Skeletal muscle satellite cell (primary cell): ENCODE results near the gene MAN2A1.

ENCODE experiments used
- H3K27me3 ChIP-seq: 2 replicates; pipeline ENCODE4 v1.7.0; 2013; ENCODE audit warnings: low read length; ENCODE audit not compliant: control insufficient read depth, insufficient read depth
- H3K36me3 ChIP-seq: 2 replicates; pipeline ENCODE4 v1.7.0; 2013; ENCODE audit warnings: mild to moderate bottlenecking, control low read depth, low read length; ENCODE audit not compliant: insufficient read depth
- H3K4me1 ChIP-seq: 2 replicates; pipeline ENCODE4 v1.7.0; 2013; ENCODE audit warnings: low read length; ENCODE audit not compliant: control insufficient read depth, insufficient read depth
- H3K4me2 ChIP-seq: 2 replicates; pipeline ENCODE4 v1.7.0; 2013; ENCODE audit warnings: mild to moderate bottlenecking, low read length
- H3K4me3 ChIP-seq: 2 replicates; pipeline ENCODE4 v1.7.0; 2013; ENCODE audit warnings: low read length
- H3K9ac ChIP-seq: 2 replicates; pipeline ENCODE4 v1.7.0; 2013; ENCODE audit warnings: mild to moderate bottlenecking, low read depth, low read length, moderate library complexity
- H3K9me3 ChIP-seq: replicated peaks from 2 replicates; pipeline ENCODE4 v1.7.0; 2013; ENCODE audit warnings: mild to moderate bottlenecking, control low read depth, low read length

The MAN2A1 gene

DNA sequence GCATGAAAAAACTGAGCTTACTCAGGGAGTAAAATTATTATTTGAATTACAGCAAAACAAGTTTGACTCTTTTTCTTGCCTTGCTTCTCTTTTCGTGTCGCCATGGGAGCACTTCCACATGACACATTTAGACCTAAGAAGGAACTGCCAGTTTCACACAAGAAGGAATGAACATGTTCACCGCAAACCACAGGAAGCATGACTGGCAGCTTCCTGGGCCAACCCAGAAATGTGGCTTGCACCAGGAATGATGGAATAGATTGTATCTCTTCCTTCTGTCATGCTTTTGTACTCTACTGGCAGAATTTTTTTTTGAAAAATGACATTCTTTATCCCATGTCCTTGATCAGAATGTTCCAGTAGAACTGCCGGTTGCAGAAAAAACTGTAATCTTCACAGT is 32.9 kb upstream of the MAN2A1 start:
- H3K4me2 ChIP-seq = peak overlapping the region; percentile 49
- H3K27me3 ChIP-seq = no peaks in the 10 kb centered on the region
- peaks cover 32% of the 10 kb centered on the region for H3K4me1 ChIP-seq
- H3K9me3 ChIP-seq = no peaks in the 10 kb centered on the region
- H3K9ac ChIP-seq = peak overlapping the region; percentile 59
- no peaks in the 10 kb centered on the region for H3K36me3 ChIP-seq
- peak overlapping the region; percentile 6 for H3K4me3 ChIP-seq

DNA sequence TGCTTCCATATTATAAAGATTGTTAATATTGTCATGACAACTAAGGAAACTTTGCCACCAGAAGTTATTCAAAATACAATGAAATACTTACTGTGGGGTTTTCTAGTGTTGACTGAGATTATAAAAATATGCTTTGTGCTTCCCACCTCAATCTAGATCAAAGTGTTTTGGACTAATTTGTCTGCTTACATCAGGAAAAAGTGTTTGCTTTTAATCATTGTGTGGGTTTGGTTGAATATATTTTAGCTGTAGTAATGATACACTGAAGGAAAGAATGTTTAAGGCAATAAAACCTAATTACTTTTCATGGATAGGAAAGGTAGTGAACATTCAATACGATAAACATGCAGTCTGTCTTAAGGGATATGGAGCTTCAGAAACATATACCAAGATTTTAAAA is 29.8 kb upstream of the MAN2A1 start:
- Histone ChIP-seq H3K36me3 (no peaks in the 10 kb centered on the region), H3K4me2 (no peak overlapping the region), H3K9ac (no peak overlapping the region), H3K27me3 (no peaks in the 10 kb centered on the region), H3K9me3 (no peaks in the 10 kb centered on the region), H3K4me3 (no peak overlapping the region), H3K4me1 (peaks cover 22% of the 10 kb centered on the region)

DNA sequence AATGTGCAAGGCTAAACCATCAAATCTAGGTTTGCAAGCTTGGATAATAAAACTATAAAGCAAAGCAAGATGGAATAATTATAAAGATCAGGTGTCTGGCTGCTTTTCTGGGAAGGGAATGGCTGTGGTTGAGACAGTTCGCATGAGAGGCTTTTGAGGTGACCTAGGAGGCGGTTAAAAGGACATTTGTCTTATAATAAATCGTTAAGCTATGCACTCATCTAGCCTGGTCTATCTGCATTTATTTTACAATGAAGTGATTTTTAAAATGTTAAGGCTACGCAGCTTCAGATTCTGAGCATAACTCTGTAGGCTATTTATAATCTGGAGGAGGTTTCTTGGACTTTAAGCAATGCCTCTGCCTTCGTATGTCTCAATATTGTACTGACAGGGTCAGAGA is 29.4 kb upstream of the MAN2A1 start:
- Histone ChIP-seq H3K9ac (no peak overlapping the region), H3K9me3 (no peaks in the 10 kb centered on the region), H3K4me3 (no peak overlapping the region), H3K36me3 (no peaks in the 10 kb centered on the region), H3K4me2 (no peak overlapping the region), H3K4me1 (peaks cover 22% of the 10 kb centered on the region), H3K27me3 (no peaks in the 10 kb centered on the region)

DNA sequence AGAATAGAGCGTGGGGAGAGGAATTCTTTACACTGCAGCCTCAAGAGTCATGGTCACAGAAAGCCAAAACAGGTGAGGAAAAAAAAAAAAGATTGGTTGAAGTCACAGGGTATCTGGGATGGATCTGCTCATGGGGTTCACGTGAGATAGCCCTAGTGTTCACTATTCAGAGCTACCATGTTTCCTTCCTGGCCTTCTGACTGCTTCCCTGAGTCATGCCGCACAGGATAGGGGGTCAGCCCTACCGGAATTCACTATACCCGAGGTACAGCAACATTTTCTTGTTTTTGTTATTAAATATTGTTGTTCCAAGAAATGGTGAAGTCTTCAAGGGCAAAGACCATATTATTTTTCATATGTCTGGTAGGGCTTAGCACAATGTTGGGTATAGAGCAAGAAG is 21.5 kb upstream of the MAN2A1 start:
- Histone ChIP-seq H3K4me3 (no peak overlapping the region), H3K9ac (no peak overlapping the region)

DNA sequence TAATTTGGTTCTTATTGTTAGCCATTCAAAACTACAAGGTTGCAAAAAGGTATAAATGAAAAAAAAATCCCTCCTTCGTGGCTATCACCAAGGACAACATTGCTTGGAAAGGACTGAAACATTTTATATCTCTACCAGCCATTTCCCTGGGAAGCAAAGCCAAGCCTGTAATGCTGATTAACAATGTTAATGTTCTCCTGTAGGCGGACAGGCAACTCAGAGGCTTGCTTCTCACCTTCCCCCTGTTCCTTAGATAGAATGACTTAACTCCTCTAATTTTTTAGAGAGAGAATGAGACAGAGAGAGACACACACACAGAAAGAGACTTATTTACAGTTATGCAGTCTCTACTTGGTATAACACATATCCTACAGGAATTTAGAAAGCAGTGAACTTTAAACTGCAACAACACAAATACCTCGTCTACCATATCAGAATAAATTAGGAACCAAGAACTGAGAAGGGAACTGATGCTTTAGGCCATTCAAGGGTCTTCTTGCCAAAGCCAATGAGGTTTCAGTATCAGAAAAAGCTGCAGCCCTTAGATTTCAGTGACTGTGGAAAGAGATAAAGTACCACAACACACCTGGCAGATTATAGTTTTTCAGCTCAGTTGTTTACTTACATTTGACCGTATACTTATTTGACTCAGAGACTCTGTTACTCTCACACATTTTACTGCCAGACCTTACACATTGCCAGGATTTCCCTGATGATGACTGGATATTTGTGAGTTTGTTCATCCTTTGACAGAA is 20.9 kb upstream of the MAN2A1 start:
- no peak overlapping the region for H3K4me3 ChIP-seq
- H3K9me3 ChIP-seq = no peaks in the 10 kb centered on the region
- H3K4me1 ChIP-seq = no peaks in the 10 kb centered on the region
- no peak overlapping the region for H3K9ac ChIP-seq
- H3K27me3 ChIP-seq = no peaks in the 10 kb centered on the region
- H3K36me3 ChIP-seq = no peaks in the 10 kb centered on the region
- H3K4me2 ChIP-seq = no peak overlapping the region

More for the DNA sequence above, 21.5 kb upstream of the MAN2A1 start:
- no peaks in the 10 kb centered on the region for H3K36me3 ChIP-seq
- no peaks in the 10 kb centered on the region for H3K4me1 ChIP-seq
- H3K4me2 ChIP-seq = no peak overlapping the region
- no peaks in the 10 kb centered on the region for H3K27me3 ChIP-seq
- no peaks in the 10 kb centered on the region for H3K9me3 ChIP-seq

DNA sequence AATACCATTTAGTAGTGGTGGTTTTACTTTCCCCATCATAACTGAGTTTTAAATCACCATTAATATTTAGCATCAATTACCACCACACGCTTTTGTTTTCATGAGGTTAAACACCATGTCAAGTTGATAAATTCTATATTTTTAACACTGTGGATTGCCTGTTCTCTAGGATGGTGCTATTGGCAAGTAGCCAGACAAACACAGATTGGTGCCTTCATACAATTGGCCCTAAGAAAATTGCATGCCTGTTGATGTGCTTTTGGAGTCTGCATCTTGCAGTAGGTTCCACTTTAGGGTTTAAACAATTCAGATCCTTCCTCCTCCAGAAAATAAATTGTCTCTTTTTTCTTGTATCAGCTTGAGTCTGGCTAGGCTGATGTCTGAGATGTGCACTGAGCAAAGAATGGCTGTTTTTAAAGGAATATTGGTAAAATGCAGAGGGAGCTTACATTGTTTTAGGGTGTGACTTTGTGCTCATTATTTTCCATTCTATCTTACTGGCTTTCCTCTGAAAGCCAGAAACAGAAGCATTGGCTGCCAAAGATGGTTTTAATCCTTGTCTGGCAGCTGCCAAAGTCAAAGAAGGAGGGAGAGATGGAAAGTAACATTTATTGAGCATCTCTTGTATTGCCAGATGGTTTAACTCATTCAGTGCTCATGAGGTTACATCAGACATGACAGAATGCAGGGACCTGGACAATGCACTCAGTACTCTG is 19.6 kb upstream of the MAN2A1 start:
- no peaks in the 10 kb centered on the region for H3K27me3 ChIP-seq

DNA sequence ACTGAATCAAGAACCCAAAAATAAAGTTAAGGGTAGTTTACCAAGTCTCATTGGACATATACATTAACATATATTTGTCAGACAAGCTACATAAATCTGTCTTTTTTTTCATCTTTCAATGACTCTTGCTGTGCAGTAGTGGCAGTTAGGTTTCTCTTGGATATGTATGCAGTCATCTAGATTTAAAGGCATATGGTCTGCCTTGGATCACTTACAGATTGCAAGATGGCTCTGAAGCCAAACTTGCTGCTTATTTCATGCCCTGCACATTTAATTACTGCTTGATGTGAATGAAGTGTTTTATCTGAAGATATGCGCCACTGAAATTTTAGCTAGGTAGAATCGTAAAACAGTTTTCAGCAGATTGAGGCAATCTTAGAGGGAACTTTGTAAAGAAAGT is 18.6 kb upstream of the MAN2A1 start:
- Histone ChIP-seq H3K9me3 (no peaks in the 10 kb centered on the region), H3K4me3 (no peak overlapping the region), H3K4me1 (no peaks in the 10 kb centered on the region), H3K27me3 (no peaks in the 10 kb centered on the region), H3K4me2 (no peak overlapping the region), H3K36me3 (no peaks in the 10 kb centered on the region), H3K9ac (no peak overlapping the region)

More for the DNA sequence above, 19.6 kb upstream of the MAN2A1 start:
- Histone ChIP-seq H3K9ac (no peak overlapping the region), H3K4me2 (no peak overlapping the region), H3K4me1 (no peaks in the 10 kb centered on the region), H3K36me3 (no peaks in the 10 kb centered on the region), H3K4me3 (no peak overlapping the region), H3K9me3 (no peaks in the 10 kb centered on the region)

DNA sequence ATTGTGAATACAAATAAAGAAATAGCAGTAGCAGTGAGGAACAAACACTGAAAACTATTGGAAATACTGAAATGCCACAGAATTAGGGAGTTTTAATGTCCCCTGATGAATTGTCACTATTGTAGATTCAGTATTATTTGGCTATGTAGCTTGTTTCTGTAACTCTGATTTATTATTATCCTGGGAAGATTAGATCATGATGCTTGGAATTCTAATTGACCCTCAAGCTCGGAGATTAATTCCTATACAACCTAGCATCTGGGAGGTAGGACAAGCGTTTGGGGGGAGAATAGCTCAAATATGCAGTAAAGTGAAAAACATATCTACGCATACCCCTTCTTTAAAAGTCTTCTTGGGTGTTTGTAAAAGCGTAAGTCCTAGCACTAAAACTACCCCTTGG is 15.1 kb upstream of the MAN2A1 start:
- no peaks in the 10 kb centered on the region for H3K27me3 ChIP-seq
- no peak overlapping the region for H3K9ac ChIP-seq
- H3K36me3 ChIP-seq = no peaks in the 10 kb centered on the region
- H3K4me1 ChIP-seq = no peaks in the 10 kb centered on the region
- no peak overlapping the region for H3K4me2 ChIP-seq
- H3K9me3 ChIP-seq = no peaks in the 10 kb centered on the region
- H3K4me3 ChIP-seq = no peak overlapping the region

DNA sequence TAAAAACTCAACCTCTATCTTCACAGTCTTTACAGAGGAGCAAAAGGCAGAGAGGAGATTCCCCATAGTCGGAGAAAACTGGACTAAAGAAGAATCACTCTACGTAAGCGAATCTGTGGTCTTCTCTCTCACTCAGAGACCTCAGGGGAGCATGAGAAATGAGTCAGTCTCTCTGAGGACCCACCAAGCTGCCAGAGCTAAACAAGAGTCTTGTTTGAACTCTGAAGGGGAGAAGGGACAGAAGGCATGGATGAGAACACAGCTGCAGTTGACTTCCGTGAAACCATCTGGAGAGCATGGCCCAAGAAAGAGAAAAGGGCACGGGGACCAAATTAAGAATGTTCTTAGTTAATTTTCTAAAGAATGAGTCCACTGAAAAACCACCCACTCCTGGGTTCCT is 12.8 kb upstream of the MAN2A1 start:
- H3K4me1 ChIP-seq = no peaks in the 10 kb centered on the region
- no peaks in the 10 kb centered on the region for H3K9me3 ChIP-seq
- no peak overlapping the region for H3K9ac ChIP-seq
- no peak overlapping the region for H3K4me3 ChIP-seq
- H3K27me3 ChIP-seq = no peaks in the 10 kb centered on the region
- no peak overlapping the region for H3K4me2 ChIP-seq
- no peaks in the 10 kb centered on the region for H3K36me3 ChIP-seq

DNA sequence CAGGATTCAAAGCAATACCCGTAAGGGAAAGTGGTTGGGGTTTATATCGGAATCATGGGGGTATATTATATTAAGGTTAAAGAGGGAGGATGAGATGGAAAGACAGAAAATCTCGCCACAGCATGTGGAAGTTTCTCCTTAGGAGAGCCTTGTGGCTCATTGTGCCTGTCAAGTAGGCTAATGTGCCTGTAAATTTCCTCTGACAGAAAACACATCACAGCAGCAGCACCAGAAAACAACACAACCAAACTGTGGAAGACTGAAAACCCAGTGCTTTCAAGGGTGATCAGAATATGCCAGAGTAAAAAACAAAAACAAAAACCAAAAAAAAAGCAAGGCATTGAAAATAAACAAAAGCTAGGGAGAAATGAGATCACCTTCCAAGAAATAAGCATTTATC is 11.3 kb upstream of the MAN2A1 start:
- H3K4me2 ChIP-seq = no peak overlapping the region
- no peaks in the 10 kb centered on the region for H3K36me3 ChIP-seq
- H3K27me3 ChIP-seq = no peaks in the 10 kb centered on the region
- H3K4me3 ChIP-seq = no peak overlapping the region
- H3K4me1 ChIP-seq = no peaks in the 10 kb centered on the region
- H3K9ac ChIP-seq = no peak overlapping the region
- no peaks in the 10 kb centered on the region for H3K9me3 ChIP-seq

DNA sequence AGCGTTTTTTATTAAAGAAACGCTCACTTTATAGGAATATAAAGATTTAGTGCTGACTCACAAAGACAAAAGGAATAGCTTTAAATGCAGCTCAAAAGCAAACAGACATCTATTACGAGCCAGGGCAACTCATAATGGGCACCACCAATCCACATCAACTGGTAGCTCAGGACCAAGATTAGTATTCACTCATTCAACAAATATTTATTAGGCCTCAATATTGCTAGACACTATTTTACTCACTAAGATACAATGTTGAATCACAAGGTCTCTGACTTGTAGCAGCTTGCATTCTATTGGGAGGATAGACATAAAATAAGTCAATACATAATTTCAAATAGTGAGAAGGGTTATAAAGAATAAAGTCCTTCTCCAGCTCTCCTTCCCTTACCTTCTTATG is 8.0 kb upstream of the MAN2A1 start:
- Histone ChIP-seq H3K36me3 (no peaks in the 10 kb centered on the region), H3K9me3 (no peaks in the 10 kb centered on the region), H3K4me3 (no peak overlapping the region), H3K4me1 (no peaks in the 10 kb centered on the region), H3K4me2 (no peak overlapping the region), H3K27me3 (no peaks in the 10 kb centered on the region), H3K9ac (no peak overlapping the region)

DNA sequence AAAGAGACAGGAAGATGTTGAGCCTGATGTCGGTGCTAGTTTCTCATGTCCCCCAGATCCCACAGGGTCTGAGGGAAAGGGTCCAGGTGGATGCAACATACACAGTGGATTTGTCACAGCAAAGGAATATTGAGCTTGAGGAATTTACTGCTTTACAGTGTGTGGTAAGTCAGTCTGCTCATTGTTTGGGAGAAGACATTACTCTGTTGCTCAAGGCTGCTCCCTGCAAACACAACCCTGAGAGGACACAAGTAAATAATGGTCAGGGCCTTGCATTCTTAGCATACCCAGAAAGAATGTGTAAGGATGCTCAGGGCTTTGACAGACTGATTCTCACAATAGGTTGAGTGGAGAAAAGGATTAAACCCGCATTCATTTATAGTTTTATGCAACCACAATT is 7.3 kb upstream of the MAN2A1 start:
- Histone ChIP-seq H3K4me2 (no peak overlapping the region), H3K9me3 (no peaks in the 10 kb centered on the region), H3K9ac (no peak overlapping the region), H3K4me1 (no peaks in the 10 kb centered on the region), H3K36me3 (no peaks in the 10 kb centered on the region), H3K4me3 (no peak overlapping the region), H3K27me3 (no peaks in the 10 kb centered on the region)
